Measurements from ENCODE around the gene ZBTB47.

Gene ZBTB47

DNA sequence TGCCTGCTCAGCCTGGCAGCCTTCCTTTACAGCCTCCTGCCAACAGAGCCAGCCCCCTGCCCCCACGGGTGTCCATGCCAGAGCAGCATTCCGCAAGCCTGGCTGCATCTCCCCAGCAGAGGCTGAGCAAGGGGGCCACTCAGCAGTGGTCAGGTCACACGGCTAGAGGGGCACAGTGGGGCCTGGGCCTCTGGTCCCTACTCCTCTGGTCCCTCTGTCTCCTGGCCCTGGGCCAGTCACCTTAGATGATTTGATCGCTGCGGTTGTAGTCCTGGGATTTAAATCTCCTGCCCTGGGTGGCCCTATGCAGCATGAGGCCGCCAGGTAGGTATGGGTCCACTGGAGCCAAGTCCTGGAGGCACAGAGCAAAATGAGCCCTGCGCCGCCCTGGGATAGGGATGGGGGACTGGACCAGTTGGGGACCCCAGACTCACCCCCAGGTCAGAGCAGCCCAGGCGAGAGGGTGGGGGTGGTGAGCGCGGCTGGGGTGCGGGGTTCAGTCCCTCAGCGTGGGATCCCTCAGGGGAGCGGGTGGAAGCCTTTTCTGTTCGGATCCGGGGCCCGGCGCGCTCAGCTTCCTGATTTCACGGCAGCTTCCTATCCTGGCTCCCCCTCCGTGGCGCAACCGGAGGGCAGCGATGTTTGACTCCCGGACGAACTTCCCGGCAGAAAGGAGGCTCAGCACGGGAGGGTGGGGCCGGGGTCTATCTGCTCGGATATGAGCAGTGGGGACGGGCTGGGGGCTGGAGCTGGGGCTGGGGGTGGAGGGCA lies at the start of gene ZBTB47:
Gene ZBTB47 (plus strand): TSS at position 138 of the 771 bp plus-strand sequence. CDS start 4,659 bp downstream, outside the sequence.
- no peak for TF ChIP-seq CTCF (IDR thresholded peaks at IDR 0.05; ENCODE audit: extremely low read depth, missing control alignments)
- DNase-seq (ENCODE audit: low spot score) = peak; percentile 53

DNA sequence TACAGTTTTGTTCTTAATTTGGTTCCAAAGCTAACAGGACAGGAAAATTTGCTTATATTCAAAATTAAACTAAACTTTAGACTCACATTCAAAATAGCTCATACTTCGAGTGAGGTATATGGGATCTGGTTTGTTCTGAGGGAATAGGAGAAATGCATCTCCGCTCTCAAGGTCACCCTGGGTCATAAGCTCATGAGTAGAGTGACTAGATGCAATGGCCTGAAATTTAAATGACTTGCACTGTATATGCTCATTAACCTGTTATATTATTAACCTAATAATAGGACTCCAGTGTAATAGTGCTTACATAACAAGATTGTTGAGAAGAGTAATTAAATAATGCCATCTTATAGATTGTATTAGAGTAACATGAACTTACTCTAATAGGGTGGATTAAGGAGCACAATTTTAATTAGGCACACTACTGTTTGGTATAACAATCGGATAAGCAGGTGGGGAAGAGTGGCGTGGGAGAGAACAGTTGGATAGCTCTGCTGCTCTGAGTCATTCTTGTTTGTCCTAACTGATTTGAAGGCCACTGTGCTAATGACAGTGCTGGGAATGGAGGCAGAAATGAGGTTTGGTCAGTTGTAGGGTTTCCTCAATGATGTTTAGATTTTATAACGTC lies 47.8 kb upstream of the ZBTB47 start:
- DNase-seq (ENCODE audit: low spot score) = no peak
- no peak for TF ChIP-seq CTCF (IDR thresholded peaks at IDR 0.05; ENCODE audit: extremely low read depth, missing control alignments)

DNA sequence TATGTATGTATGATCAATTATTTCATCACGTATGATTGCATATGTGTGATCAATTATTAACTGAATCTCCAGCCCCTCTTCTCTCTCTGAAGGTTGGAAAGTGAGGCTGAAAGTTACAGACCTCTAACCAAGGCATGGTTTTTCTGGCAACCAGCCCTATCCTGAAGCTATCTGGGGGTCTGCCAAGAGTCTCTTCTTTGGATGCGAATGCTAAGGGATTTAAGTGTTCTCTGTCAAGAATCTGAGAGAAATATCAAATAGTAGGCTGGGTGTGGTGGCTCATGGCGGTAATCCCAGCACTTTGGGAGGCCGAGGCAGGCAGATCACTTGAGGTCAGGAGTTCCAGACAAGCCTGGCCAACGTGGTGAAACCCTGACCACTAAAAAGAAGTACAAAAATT lies 44.9 kb upstream of the ZBTB47 start:
- TF ChIP-seq CTCF (IDR thresholded peaks at IDR 0.05; ENCODE audit: extremely low read depth, missing control alignments) = no peak
- no peak for DNase-seq (ENCODE audit: low spot score)

GRCh38 chr3:42610976-42611375 lies 42.5 kb upstream of the ZBTB47 start:
- no peak for TF ChIP-seq CTCF (IDR thresholded peaks at IDR 0.05; ENCODE audit: extremely low read depth, missing control alignments)
- DNase-seq (ENCODE audit: low spot score) = no peak

DNA sequence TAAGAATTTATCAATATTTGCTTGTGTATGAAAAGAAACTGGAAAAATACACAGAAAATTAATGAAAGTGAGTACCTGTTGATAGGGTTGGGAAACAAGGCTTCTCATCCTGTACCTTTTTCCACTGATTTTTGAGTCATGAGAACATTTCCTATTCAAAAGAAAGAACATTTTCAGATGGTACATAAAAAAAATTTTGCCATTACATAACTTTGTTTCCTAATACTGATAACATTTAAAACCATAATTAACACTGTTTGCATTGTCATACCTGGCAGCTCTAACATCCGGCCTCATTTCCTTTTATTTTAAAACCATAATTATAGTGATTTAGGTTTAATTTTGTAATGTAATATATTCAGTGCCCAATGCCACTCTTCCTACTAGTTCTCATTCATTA lies 41.3 kb upstream of the ZBTB47 start:
- TF ChIP-seq CTCF (IDR thresholded peaks at IDR 0.05; ENCODE audit: extremely low read depth, missing control alignments) = no peak
- DNase-seq (ENCODE audit: low spot score) = no peak

GRCh38 chr3:42612928-42613327 lies 40.6 kb upstream of the ZBTB47 start:
- DNase-seq (ENCODE audit: low spot score) = peak; percentile 20
- TF ChIP-seq CTCF (IDR thresholded peaks at IDR 0.05; ENCODE audit: extremely low read depth, missing control alignments) = no peak

DNA sequence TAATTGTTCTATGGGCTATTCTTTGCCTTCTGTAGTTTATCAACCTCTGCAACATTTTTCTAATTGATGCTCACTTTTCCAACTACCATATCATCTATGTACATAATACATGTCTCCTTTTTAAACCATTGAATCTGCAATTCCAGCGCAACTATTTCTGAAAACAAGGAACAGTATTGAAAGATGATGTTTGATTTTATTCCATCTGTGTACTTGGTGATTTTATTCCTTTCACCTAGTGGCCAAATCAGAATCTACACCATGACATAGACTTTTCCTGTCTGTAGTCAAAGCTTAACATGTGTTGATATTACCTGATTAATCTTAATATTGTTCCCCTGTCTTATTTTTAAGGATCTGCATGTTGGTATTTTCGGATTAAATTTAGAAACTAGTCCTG lies 40.0 kb upstream of the ZBTB47 start:
- no peak for TF ChIP-seq CTCF (IDR thresholded peaks at IDR 0.05; ENCODE audit: extremely low read depth, missing control alignments)
- no peak for DNase-seq (ENCODE audit: low spot score)
